ENCODE data around the gene OR10A5.
"Not testable (repeated sequence)": the region's sequence is repeated elsewhere in the genome, so short reads cannot be mapped to it uniquely, and the experiment has no call there.

OR10A5 gene

GRCh38 chr11:6876325-6876724 is 30.8 kb downstream of the OR10A5 start, which contains the start of gene OR10A4:
OR10A4 (plus strand) TSS chr11:6876625; CDS start chr11:6876648, 23 bp downstream.
- DNase-seq (ENCODE audit: low spot score) = no peak

DNA sequence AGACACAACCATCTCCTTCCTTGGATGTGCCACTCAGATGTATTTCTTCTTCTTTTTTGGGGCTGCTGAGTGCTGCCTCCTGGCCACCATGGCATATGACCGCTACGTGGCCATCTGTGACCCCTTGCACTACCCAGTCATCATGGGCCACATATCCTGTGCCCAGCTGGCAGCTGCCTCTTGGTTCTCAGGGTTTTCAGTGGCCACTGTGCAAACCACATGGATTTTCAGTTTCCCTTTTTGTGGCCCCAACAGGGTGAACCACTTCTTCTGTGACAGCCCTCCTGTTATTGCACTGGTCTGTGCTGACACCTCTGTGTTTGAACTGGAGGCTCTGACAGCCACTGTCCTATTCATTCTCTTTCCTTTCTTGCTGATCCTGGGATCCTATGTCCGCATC is 31.4 kb downstream of the OR10A5 start:
- no peak for DNase-seq (ENCODE audit: low spot score)

DNA sequence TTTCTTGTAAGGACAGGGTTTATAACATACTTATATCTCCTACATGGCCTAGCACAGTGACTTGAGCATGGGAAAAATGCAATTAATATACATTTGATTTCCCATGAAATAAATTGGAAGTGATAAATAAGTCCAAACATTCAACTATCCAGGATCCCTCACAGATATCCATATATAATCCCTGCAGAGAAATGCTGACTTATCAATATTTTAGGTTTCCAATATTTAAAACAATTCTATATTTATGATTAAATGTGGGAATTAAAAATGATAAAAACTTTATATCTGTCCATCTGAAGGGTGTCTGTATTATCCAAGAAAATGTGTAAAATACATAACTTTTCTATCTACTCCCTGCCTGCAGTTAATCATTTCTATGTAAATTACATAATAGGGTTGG is 37.3 kb downstream of the OR10A5 start:
- no peak for DNase-seq (ENCODE audit: low spot score)

DNA sequence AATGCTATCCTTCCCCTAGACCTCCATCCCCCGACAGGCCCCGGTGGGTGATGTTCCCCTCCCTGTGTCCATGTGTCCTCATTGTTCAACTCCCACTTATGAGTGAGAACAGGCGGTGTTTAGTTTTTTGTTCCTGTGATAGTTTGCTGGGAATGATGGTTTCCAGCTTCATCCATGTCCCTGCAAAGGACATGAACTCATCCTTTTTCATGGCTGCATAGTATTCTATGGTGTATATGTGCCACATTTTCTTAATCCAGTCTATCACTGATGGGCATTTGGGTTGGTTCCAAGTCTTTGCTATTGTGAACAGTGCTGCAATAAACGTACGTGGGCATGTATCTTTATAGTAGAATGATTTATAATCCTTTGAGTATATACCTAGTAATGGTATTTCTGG is 42.2 kb downstream of the OR10A5 start:
- DNase-seq (ENCODE audit: low spot score) = not testable (repeated sequence)

DNA sequence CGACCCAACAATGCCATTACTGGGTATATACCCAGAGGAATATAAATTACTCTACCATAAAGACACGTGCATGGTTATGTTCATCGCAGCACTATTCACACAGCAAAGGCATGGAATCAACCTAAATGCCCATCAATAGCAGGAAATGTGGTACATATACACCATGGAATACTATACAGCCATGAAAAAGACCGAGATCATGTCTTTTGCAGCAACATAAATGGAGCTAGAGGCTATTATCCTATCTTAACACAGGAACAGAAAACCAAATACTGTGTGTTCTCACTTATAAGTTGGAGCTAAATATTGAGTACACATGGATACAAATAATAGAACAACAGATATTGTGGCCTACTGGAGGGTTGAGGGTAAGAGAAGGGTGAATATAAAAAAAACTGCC is 43.3 kb downstream of the OR10A5 start:
- no peak for DNase-seq (ENCODE audit: low spot score)

- no peak for DNase-seq (ENCODE audit: low spot score)
These were observed 44.4 kb downstream of the OR10A5 start for GRCh38 chr11:6889835-6890234.

DNA sequence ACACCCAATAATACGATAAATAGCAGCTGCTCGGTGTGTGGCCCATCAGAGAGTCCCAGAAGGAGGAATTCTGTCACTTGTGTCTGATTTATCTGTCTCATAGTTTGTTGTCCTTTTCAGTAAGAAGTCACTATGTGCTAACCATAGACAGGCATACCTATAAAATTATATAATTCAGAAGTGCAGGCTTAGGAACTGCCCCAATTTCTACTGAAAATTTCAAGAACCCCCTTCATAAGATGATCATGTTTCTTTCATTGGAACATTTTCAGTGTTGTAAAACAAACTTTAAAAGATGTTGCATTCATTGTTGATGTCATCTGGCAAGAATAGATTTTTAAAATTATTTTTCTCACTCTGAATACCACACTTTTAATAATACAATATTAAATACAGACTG is 46.9 kb downstream of the OR10A5 start, which contains the start of gene OR2D2:
TSS of gene OR2D2 (minus strand) at position 101 of the 400 bp plus-strand sequence. CDS start at position 101, 0 bp downstream.
- DNase-seq (ENCODE audit: low spot score) = no peak

DNA sequence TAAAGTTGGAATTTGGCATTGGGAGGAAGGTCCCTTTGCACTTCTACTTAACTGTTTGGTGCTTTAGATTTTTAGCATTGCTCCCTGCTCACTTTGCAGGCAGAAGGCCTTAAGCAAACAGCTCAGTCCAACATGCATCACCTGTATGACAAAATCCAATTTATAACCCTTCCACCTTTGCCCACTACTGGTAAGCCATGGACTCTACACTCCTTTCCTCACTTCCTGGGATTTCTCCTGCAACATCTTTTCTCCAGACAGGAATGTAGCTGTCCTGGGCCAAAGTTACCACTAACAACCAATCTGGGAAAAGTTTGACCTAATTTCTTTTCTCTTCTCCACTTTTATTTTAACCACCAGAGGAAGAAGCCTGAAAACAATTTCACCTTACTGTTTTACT is 48.6 kb downstream of the OR10A5 start:
- DNase-seq (ENCODE audit: low spot score) = no peak

GRCh38 chr11:6895010-6895409 is 49.5 kb downstream of the OR10A5 start:
- no peak for DNase-seq (ENCODE audit: low spot score)
